Stimulated activated CD4-positive, alpha-beta T cell treated with anti-CD3 and anti-CD28 coated beads, Interleukin-4, amount 100 ng/mL, for 48 hours (primary cell): Measurements from ENCODE around the gene FBP2.
"Not testable (repeated sequence)": the region's sequence is repeated elsewhere in the genome, so short reads cannot be mapped to it uniquely, and the experiment has no call there.

Experiments
- DNase-seq, 2 donors: peaks; one replicate each; pipeline ENCODE4 v3.0.0-alpha.2; 2020; ENCODE audit warnings: low read depth in 2 of 2

The FBP2 gene

DNA sequence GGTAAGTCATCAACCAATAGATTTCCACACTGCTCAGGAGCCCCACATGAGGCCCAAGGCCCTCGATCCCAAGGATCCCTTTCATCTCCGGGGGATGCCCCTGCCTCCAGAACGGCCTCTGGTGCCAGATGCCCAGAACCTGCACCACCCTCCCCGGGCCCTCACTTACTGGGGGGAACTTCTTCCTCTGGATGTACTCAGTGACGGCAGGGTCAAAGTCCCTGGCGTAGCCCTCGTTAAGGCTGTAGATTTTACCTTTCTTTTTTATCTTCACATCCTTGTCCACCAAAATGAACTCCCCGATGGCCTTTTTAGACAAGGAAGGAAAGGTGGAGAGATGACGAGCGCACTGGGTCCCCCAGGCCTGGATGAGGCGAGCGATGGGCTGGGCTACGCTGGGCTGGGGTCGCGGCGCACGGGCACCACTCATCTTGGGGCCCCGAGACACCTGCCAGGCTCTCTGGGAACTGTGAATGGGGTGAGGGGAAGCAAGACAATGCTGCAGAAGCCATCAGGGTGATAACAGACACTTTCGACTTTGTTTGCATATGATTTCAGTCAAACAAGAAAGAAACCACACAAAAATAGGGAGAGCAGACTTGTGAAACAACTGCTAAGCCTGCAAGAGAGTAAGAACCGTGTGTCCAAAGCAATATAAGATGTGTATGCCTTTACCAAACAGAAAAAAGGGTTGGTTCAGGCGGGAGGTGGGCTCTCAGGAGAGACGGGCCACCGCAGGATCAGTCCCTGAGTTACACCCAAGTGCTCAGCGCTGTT lies 13.2 kb upstream of the FBP2 start:
- DNase-seq: no peak

DNA sequence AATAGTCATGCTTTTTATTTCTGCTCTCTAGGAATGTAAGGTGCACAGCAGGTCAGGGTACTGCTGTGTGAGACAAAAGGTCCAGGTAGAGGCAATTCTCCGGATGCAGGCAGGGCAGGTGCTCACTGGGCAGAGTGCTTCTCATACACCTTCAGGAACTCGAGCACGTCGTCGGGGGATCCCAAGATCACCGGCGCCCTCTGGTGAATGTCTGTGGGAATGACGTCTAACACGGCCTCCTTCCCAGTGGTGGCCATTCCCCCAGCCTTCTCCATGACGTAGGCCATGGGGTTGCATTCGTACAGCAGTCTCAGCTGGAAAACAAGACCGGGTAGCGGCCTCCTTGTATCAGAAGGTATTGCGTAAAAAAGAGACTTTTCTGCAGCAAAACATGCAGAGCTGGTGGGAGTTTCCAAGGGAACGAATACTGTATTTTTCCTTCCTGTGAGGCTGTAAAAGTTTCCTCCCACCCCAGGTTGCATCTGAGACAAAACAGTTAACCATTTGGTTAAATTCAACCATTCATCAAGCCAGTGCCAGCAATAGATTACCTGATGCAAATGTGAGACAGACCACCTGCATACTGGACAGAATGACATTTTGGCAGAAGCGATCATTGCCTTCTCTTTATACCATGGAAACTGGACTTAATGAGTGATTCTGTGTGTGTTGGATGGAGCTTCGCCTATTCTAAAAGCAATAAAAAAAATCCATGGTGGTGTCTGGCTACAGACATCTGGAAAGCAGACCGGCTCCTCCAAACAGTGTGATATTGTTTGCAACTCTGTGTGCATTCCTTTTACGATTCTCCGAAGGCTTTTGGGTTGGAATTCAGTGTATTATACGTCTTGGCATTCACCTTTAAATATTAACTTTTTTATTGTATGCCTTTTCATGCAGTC lies 9.9 kb upstream of the FBP2 start:
- peak; percentile 70 for DNase-seq

DNA sequence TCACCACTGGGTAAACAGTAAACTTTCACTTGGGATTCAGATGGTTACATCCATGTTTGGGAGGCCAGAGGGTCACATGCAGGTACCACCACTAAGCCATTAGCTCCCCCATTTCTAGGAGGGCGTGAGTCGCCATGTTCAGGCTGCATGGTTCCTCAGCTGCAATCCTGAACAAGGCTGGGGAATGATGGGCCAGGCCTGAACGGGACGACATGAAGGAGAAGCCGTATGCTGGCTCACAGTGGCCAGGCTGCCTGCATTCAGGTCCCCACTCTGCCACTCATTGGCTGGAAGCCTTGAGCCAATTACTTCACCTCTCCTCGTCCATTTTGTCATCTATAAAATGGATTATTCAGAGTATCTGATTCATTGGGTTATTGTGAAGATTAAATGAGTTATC lies 9.0 kb upstream of the FBP2 start:
- no peak for DNase-seq

DNA sequence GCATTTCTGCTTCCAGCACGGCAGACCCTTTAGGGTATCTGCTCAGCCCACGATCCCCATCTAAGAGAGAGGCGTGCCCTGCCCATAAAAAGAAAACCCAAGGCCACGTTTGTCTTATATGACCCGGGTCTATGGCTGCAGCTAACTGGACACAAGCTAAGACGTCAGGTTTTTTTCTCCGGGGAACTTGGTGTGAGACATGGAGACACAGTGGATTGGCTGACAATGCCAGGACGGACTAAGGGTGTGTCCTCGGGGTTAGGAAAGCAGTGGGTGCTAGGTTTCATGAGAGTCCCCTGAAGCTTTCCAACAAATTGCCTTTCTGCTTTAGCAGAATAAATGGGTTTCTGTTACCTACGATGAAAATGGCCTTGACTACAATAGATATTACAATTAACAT lies 7.1 kb upstream of the FBP2 start:
- DNase-seq: no peak

DNA sequence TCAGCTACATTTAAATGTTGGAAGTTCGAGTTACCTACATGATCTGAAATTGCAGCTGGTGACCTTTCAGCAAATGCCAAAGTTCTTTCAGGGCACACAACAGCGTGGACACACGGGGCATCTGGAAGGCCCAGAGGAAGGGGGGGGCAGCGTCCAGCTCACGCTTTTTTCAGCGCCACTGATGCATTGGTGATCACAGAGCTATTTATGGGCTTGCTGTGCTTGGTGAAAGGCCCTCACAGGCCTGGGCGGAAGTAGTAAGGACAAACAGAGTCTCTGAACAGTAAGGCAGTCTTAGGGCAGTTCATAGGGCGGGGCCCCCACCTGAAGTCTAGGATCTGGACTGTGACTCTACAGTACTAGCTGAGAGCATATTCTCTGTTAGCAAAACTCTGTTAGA lies 6.6 kb upstream of the FBP2 start:
- DNase-seq: no peak

DNA sequence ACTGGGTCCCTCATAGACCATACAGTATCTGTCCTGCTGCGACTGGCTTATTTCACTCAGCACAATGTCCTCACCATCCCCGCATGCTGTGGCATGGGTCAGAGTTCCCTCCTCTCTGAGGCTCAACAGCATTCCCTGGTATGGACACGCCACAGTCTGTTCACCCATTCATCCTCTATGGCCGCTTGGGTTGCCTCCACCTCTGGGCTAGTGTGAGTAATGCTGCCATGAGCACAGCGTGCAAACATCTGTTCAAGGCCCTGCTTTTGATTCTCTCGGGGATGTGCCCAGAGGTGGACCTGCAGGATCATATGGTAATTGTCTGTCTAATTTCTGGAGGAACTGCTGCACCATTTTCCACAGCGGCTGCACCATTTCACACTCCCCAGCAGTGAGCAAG lies 5.5 kb upstream of the FBP2 start:
- no peak for DNase-seq

DNA sequence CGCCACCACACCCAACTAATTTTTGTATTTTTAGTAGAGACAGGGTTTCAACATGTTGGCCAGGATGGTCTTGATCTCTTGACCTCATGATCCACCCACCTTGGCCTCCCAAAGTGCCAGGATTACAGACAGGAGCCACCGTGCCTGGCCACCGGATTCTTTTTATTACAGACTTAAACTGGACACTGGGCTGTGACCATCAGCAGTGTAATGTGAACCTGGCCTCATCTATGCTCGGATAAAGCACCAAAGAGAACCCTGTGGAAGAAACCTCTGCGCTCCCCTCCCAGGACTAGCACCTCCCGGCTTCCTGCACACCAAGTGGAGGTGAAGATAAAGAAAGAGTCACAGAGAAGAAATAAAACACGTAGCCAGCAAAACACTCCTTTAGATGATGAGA lies 941 bp downstream of the FBP2 start:
- DNase-seq: not testable (repeated sequence)

DNA sequence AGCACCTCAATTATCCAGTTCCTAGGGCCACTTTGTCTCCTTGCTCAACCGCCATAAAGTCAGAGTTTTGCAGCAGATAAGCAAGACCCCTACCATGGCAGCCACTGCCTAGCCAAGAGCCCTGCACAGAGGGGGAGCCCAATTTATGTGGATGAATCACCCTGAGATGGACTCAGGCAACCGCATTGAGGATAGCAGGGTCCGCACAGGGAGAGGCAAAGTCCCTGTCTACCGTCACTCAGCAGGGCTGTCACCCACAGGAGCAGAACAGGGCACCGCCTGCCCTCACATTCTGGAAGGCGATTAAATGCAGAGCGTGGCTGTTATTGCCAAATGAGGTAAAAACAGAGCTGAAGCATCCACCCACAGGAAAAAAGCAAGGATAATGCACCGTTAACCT lies 1.7 kb downstream of the FBP2 start:
- DNase-seq: no peak

DNA sequence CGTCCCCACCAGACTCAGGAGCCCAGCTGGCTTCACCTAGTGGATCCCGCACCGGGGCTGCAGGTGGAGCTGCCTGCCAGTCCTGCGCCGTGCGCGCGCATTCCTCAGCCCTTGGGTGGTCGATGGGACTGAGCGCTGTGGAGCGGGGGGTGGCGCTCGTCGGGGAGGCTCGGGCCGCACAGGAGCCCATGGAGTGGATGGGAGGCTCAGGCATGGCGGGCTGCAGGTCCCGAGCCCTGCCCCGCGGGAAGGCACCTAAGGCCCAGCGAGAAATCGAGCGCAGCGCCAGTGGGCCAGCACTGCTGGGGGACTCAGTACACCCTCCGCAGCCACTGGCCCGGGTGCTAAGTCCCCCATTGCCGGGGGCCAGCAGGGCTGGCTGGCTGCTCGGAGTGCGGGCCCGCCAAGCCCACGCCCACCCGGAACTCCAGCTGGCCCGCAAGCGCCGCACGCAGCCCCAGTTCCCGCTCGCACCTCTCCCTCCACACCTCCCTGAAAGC lies 2.5 kb downstream of the FBP2 start:
- DNase-seq: not testable (repeated sequence)

DNA sequence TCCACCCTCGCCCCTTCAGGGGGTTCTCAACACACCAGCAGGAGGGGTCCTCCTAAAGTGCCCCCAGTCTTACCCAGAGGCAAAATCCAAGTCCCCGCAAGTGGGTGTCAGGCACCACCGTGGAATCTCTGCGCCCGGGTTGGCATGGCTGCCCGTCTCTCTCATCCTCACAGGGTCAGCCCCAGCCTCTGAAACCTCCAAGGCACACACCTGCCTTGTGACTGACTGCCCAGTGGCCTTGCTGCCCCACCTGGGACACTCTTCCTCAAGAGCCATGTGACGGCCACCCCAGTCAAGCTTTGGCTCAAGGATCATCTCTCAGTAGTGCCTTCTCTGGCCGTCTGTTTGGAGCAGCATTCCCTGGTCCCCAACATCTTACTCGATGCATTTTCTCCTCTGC lies 4.9 kb downstream of the FBP2 start:
- no peak for DNase-seq

DNA sequence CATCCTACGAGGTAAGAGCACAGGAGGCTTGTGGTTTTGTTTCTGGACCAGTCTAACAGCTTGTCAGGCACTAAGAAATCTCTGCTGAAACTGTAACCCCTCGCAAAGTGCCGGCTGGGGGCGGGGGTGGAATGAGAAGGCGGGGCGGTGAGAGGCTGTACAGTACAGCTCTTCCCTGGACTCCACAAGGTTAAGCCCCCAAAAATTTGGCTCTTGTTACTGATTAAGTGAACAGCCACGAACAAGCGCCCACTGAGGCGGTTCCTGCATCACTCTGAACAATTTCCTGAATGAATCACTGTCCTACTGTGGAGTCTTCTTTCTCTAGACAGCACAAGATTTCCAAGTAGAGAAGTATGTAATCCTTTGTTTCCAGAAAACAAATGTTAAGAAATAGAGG lies 6.8 kb downstream of the FBP2 start:
- DNase-seq: no peak

DNA sequence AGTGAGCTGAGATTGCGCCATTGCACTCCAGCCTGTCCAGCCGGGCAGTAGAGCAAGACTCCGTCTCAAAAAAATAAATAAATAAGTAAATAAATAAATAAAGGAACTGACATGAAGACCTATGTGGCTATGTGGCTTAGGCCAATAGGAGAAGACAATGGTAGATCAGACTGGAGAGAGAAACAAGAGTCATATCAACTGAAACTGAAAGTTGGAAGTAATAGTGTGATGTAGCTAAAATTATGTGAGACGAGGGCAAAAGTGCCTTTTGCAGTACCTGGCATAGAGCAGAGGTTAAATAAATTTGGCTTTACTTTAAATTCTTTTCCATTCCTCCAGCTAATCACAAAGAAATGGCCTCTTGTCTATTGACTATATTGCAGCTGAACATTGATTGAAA lies 7.3 kb downstream of the FBP2 start:
- DNase-seq: no peak

DNA sequence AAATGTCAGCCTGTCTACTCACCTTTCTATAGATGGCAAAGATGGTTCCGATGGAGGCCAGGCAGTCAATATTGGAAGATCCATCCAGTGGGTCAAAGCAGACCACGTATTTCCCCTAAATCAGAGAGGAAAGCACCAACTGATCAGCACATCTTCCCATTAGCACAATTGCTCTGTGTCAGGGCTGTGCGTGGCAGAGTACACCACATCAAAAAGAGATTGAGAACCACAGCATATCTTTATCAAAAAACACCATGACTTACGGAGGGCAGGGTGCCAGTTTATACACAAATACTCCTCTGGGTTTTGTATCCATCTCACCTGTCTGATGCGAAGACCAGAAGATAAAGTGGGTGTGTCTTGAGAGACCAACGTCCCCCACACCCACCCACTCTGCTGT lies 9.1 kb downstream of the FBP2 start:
- DNase-seq: no peak

DNA sequence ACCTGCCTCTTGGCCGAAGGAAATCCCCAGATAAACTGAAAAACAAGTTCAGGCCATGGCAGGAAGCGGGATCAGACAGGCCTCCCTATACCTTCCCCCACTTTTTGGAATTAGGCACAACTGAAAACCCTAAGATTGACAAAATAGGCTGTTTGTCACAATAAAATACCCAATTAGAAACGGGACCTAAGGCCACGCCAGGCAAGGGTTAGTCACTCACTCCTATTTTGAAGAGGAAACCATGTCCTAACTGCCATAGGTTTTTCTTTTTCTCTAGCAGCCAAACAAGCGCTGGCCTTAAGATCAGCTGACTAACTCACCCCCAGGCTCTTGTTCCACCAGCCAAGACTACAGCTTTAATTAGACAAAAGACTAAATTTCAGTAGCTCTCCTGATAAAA lies 11.9 kb downstream of the FBP2 start:
- no peak for DNase-seq

DNA sequence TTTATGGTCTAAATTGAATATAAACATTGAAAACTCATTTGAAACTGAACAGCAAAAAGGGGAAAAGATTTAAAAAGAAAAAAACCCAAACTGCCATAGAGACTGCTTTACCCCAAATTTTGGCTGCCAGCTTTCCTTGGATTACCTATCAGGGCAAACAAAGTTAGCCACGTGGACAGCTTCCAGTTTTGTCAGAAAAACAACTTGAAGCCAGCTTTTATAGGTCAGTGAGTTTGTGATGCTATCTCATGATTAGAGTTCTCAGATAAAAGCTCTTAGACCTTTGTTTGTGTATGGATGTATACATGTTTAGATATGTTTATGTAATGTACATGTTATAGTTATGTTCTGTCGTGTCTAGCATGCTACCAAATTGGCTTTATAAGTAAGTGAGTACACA lies 16.1 kb downstream of the FBP2 start:
- DNase-seq: no peak

DNA sequence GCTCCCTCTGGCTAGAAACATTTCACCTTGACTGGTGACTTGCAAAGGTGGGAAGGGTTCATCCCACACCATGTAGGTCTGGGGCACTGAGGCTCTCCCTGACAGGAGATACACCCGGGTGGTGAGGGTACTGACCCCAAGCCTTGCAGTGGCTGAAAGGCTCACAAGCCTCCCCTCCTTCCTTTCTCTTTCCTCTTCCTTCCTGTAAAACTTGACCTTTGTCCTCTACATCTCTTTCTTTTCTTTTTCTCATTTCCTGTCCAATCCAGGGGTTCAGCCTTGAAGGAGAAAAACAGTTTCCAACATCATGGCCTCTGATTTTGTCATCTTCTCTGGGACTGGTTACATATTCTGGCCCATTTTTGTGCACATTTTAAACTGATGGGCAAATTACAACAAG lies 16.6 kb downstream of the FBP2 start:
- DNase-seq: no peak

DNA sequence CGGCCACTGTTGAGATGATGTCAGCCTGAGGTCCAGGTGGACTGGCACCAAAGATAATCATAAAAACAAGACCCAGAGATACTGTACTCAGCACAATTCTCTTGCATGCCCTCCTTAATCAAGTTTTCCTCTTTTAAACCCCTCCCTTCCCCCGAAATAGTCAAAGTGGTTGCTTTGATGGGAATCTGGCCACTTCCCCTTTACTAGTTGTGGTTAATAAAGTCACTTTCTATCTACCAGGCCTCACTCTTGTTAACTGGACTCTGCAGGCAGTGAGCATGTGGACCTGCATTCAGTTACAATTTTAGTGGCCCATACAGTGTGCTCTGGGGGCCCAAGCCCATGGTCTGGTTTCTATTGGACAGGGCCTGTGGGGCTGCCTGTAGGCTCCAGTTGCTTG lies 17.5 kb downstream of the FBP2 start:
- DNase-seq: no peak

DNA sequence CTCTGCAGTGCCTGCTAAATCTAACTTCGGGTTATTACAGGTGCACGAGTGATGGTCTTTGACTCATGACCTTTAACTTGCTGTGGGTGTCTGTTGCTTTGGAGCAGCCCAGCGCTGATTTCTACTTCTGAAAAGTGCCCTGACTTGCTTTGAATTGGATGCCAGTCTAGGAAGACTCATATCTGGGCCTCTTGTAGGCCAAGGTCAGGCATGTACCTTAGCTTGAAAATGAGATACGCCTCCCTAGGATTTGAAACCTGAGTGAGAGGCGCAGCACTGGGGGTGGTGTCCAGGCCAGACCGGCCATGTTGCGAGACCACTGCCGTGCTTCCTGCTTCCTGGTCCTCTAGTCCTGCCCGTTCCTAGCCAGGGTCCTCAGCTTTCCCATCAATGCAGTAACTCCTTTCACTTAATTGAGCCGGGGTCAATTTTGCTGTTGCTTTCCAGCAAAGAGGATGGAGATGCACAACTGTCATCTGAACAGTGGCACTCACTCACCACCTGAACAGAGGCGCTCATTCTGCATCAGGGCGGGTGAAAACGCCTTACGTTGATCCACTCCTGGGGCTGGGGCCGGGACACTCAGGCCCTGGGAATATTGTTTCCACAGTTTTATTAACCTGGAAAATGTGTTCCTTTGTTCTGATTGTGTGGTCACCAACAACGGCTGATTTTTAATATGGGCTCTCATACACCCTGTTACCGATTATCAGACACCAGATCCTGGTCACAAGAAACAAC lies 24.5 kb downstream of the FBP2 start:
- DNase-seq: no peak

DNA sequence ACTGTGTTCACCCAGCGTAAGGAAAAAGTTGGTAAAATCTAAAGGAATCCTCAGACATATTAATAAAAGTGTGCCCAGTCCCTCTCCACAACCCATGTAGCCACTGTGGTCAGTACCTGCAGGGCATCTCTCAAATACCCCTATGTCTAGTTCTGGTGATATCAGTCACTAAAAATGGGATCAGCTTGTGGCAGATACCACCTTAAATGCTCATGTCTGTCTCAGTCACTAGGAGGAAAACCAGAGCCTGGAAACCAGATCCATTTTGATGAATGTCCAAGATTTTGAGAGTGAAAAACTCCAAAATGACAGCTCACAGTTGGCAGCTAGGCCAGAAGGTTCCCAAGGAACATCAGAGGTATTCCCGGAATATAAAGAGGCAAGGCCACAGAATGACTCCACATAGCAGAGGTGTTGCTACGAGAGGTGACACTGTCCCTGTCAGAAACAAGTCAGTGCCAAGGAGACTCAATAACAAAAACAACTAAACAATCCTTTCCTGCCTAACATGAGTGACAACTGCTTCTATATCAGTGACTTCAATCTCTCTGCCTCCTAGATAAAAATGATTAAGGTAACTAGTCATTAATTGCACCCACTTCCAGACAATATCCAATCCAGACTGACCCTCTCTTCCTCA lies 25.3 kb downstream of the FBP2 start:
- no peak for DNase-seq

DNA sequence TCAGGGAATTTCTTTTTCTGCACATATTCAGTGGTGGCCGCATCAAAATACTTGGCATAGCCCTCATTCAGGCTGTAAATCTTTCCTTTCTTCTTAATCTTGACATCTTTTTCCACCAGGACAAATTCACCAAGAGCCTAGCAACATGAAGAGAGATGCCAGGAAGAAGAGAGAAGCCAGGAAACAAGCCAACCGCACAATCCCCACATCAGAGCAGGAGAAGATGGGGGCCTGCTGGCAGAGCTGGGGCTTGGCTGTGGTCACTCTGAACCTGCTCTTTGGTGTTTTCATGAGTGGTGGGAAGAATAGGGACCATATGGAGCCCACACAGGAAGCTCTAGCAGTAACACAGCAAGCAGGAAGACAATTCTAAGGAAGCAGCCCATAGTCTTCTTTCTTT lies 26.4 kb downstream of the FBP2 start:
- DNase-seq: no peak

DNA sequence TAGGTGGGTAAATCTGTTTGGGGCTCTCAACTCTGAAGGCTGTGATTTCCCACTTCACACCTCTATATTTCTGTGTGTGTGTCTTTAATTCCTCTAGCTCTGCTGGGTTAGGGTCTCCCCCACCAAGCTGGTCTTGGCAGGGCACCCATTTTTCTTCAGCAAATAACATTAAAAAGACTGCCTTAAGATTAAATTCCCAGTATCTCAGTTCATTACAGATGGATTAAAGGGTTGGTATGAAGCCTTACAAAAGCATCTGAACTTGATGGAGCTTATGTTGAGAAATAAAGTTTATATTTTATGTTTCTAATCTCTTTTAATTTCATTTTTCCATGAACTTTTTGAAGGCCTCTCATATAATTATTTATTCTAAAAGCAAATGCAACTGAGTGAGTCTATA lies 27.1 kb downstream of the FBP2 start:
- DNase-seq: no peak

DNA sequence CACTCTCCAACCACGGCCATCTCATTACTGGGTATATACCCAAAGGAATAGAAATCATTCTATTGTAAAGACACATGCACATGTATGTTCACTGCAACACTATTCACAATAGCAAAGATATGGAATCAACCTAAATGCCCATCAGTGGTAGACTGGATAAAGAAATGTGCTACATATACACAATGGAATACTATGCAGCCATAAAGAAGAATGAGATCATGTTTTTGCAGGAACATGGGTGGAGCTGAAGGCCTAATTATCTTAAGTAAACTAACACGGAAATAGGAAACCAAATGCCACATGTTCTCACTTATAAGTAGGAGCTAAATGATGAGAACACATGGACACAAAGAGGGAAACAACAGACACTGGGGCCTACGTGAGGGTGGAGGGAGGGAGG lies 29.3 kb downstream of the FBP2 start:
- DNase-seq: not testable (repeated sequence)
